Lung (tissue), 12 donors: ENCODE results near the gene ELOF1. TPM values are rescaled to one million over a fixed set of nuclear protein-coding genes. Genes with fewer than 3 reads are reported as not detected.

Source experiments
- ATAC-seq: fragments of 200-7000 bp; cut with Tn5 transposase; one replicate; pipeline ENCODE4 v1.9.1; 2020; ENCODE audit warnings: moderate number of reproducible peaks; ENCODE audit not compliant: insufficient read depth, low FRiP score
- DNase-seq, 3 donors: peaks; one replicate each; pipeline ENCODE4 v3.0.0-alpha.2; 2013 to 2017
- H3K27ac ChIP-seq, 2 donors: one replicate each; pipeline ENCODE4 v1.5.1; 2013; ENCODE audit warnings: mild to moderate bottlenecking in 2 of 2, moderate library complexity in 2 of 2, control low read depth in 1 of 2, inconsistent platforms in 1 of 2, low read depth in 1 of 2, low read length in 1 of 2
- H3K27me3 ChIP-seq, 3 donors: one replicate each; pipeline ENCODE4 v1.5.1; 2013; ENCODE audit warnings: low read length in 2 of 3; ENCODE audit not compliant: control insufficient read depth in 3 of 3, insufficient read depth in 3 of 3
- H3K36me3 ChIP-seq, 4 donors: one replicate each; pipeline ENCODE4 v1.5.1; 2013; ENCODE audit warnings: low read length in 4 of 4, mild to moderate bottlenecking in 1 of 4, moderate library complexity in 1 of 4; ENCODE audit not compliant: control insufficient read depth in 4 of 4, insufficient read depth in 4 of 4
- H3K4me1 ChIP-seq, 5 donors: one replicate each; pipeline ENCODE4 v1.5.1; 2013; ENCODE audit warnings: low read length in 5 of 5, mild to moderate bottlenecking in 2 of 5, moderate library complexity in 1 of 5; ENCODE audit not compliant: control insufficient read depth in 5 of 5, insufficient read depth in 5 of 5
- H3K4me3 ChIP-seq: one replicate; pipeline ENCODE4 v1.5.1; 2013; ENCODE audit warnings: mild to moderate bottlenecking, control low read depth, moderate library complexity
- H3K9ac ChIP-seq, 2 donors: one replicate each; pipeline ENCODE4 v1.5.1; 2013; ENCODE audit warnings: low read length in 2 of 2, control low read depth in 1 of 2; ENCODE audit not compliant: insufficient read depth in 1 of 2
- H3K9me3 ChIP-seq, 4 donors: one replicate each; pipeline ENCODE4 v1.5.1; 2013; ENCODE audit warnings: low read length in 3 of 4, mild to moderate bottlenecking in 1 of 4, moderate library complexity in 1 of 4; ENCODE audit not compliant: control insufficient read depth in 4 of 4, insufficient read depth in 3 of 4
- CTCF ChIP-seq: IDR thresholded peaks from 2 replicates; pipeline ENCODE4 v1.5.1; 2012; ENCODE audit warnings: mild to moderate bottlenecking; ENCODE audit errors: control extremely low read depth, extremely low read depth
- WGBS, 2 donors: extraction: QIAGEN DNeasy Blood & Tissue Kit; methylation state at CpG; one replicate each; pipeline ENCODE4 v1.1.7; 2013; 5-methylcytosine and 5-hydroxymethylcytosine counted together
- polyA plus RNA-seq, 2 donors: library from polyadenylated mRNA; stranded (reverse); fragments of 200-250 nt; gene quantifications; one replicate each; pipeline ENCODE4 v1.2.1, GENCODE V29; 2013
- total RNA-seq, 2 donors: library from RNA; depleted of rRNA in 1 of 2; stranded (reverse); fragments of >200 nt in 1 of 2; gene quantifications; one replicate each; pipeline ENCODE4 v1.2.1, GENCODE V29; 2014 to 2021
- donor health status: control.
- donor health status: control.
- donor health status: Bipolar disorder and iron deficiency.
- donor health status: healthy.
- donor health status: DM: yes; HTN: yes; CAD: no.

The ELOF1 gene
- total and polyA plus RNA-seq, 4 donors = 19.2 to 82.8 (median 60.5) TPM

- ATAC-seq (no peak), DNase-seq (no peak)
- Histone ChIP-seq H3K4me3 (no peak overlapping the region), H3K36me3 (peaks cover 0 to 36% (median 13%) of the 10 kb centered on the region in 4 donors), H3K9ac (no peak overlapping the region), H3K9me3 (no peaks in the 10 kb centered on the region), H3K27ac (no peak overlapping the region), H3K4me1 (peaks cover 3 to 14% (median 7%) of the 10 kb centered on the region in 5 donors), H3K27me3 (no peaks in the 10 kb centered on the region)
- TF ChIP-seq CTCF = no peak
- 86 to 88% methylated on average over 6 of the region's 6 CpGs for WGBS, 2 donors
These were observed 3.8 kb downstream of the ELOF1 start for GRCh38 chr19:11555246-11555645.

- 90 to 96% methylated on average over 12 of the region's 12 CpGs for WGBS, 2 donors
- Histone ChIP-seq H3K9ac (no peak overlapping the region), H3K27me3 (no peaks in the 10 kb centered on the region), H3K4me1 (peaks cover 3 to 9% (median 7%) of the 10 kb centered on the region in 5 donors), H3K27ac (no peak overlapping the region), H3K4me3 (no peak overlapping the region), H3K9me3 (no peaks in the 10 kb centered on the region), H3K36me3 (peaks cover 0 to 36% (median 13%) of the 10 kb centered on the region in 4 donors)
- ATAC-seq (no peak), DNase-seq (no peak)
- TF ChIP-seq CTCF = no peak
These were observed 4.9 kb downstream of the ELOF1 start for GRCh38 chr19:11554160-11554559.

GRCh38 chr19:11552666-11553372, 6.2 kb downstream of the ELOF1 start:
- peaks cover 0 to 36% (median 11%) of the 10 kb centered on the region in 4 donors for H3K36me3 ChIP-seq
- no peaks in the 10 kb centered on the region for H3K27me3 ChIP-seq
- H3K9me3 ChIP-seq = no peaks in the 10 kb centered on the region
- no peak overlapping the region for H3K27ac ChIP-seq
- TF ChIP-seq CTCF = no peak
- H3K4me1 ChIP-seq = peaks cover under 1 to 2% (median under 1%) of the 10 kb centered on the region in 5 donors
- 81 to 89% methylated on average over 20 of the region's 20 CpGs for WGBS, 2 donors
- no peak for ATAC-seq
- no peak overlapping the region for H3K9ac ChIP-seq
- DNase-seq = no peak
- H3K4me3 ChIP-seq = no peak overlapping the region
